K562 (cell line): ENCODE data around the gene CLSTN2. TPM values are rescaled to one million over a fixed set of nuclear protein-coding genes. Genes with fewer than 3 reads are reported as not detected.

Experiments
- ATAC-seq: fragments of 200-7000 bp; cut with Tn5 transposase; 3 replicates; pipeline ENCODE4 v1.9.1; 2020; ENCODE audit warnings: moderate library complexity
- BruUV-seq: library from RNA; stranded (reverse); fragments of 400-500 nt; replicated peaks from 2 replicates; lab custom pipeline; 2021; lab: Mats Ljungman, UMichigan
- CTCF ChIA-PET: fragments of 300-600 bp; formaldehyde crosslinking; extraction: SDS; loops from one replicate; lab custom pipeline; 2021; ENCODE audit warnings: low intra/inter-chr PET ratio; lab: Yijun Ruan, JAX
- POLR2A ChIA-PET: fragments of 300-600, 350-650 bp; sonication (Branson Sonifier 250); formaldehyde crosslinking; extraction: SDS; loops from one replicate; lab custom pipeline; 2021; ENCODE audit warnings: antibody characterized with exemption, inconsistent platforms; lab: Yijun Ruan, JAX
- DNase-seq, 4 experiments: peaks; one replicate each; pipeline versions ENCODE4 v3.0.0 to v3.0.0-alpha.2; 2011 to 2018; ENCODE audit warnings: low spot score in 3 of 4, mixed read lengths in 3 of 4; ENCODE audit errors: extremely low read depth in 1 of 4
- FAIRE-seq: peaks from 2 replicates; lab custom pipeline; 2011; peaks lifted over from hg19 to GRCh38; lab: Jason Lieb, UNC
- H2AFZ ChIP-seq: 2 replicates; pipeline ENCODE4 v1.6.0; 2011; ENCODE audit warnings: low read depth, low read length, control low read depth, inconsistent platforms
- H3K27ac ChIP-seq: fragments of 200-600 bp; 3 replicates; pipeline ENCODE4 v1.8.0; 2011; ENCODE audit warnings: low read depth, mild to moderate bottlenecking, control low read depth, inconsistent platforms, low read length, moderate library complexity, mixed read lengths; ENCODE audit errors: extremely low read depth
- H3K27me3 ChIP-seq, 2 experiments: fragments of 300-600 bp in 1 of 2; 2 replicates in 1 of 2; 3 replicates in 1 of 2; pipeline versions ENCODE4 v1.6.0 to v1.8.0; 2011; ENCODE audit warnings: inconsistent platforms in 2 of 2, low read length in 2 of 2, mild to moderate bottlenecking in 1 of 2, mixed read lengths in 1 of 2, moderate library complexity in 1 of 2; ENCODE audit not compliant: control insufficient read depth in 2 of 2, insufficient read depth in 2 of 2
- H3K36me3 ChIP-seq: fragments of 300-600 bp; 3 replicates; pipeline ENCODE4 v1.8.0; 2011; ENCODE audit warnings: mild to moderate bottlenecking, low read length, inconsistent platforms; ENCODE audit not compliant: control insufficient read depth, insufficient read depth
- H3K4me1 ChIP-seq, 2 experiments: fragments of 200-600 bp in 1 of 2; replicated peaks in 1 of 2; 2 replicates in 1 of 2; 3 replicates in 1 of 2; pipeline versions ENCODE4 v1.5.1 to v1.8.0; 2011; ENCODE audit warnings: inconsistent platforms in 2 of 2, low read length in 2 of 2, mild to moderate bottlenecking in 1 of 2, mixed read lengths in 1 of 2, moderate library complexity in 1 of 2; ENCODE audit not compliant: control insufficient read depth in 2 of 2, insufficient read depth in 2 of 2
- H3K4me2 ChIP-seq: 2 replicates; pipeline ENCODE4 v1.6.1; 2011; ENCODE audit warnings: low read length, control low read depth, inconsistent platforms, mixed read lengths; ENCODE audit not compliant: insufficient read depth
- H3K4me3 ChIP-seq: fragments of 200-600 bp; sonication (generic), shearing (Covaris generic); 2 replicates; pipeline ENCODE4 v1.5.1; 2016; ENCODE audit warnings: control low read depth, inconsistent platforms
- H3K79me2 ChIP-seq: fragments of 200-600 bp; 3 replicates; pipeline ENCODE4 v1.8.0; 2011; ENCODE audit warnings: low read length, inconsistent platforms; ENCODE audit not compliant: control insufficient read depth, insufficient read depth
- H3K9ac ChIP-seq, 2 experiments: 2 replicates each; pipeline versions ENCODE4 v1.6.0 to v1.6.1; 2011; ENCODE audit warnings: low read depth in 2 of 2, low read length in 2 of 2, control low read depth in 1 of 2, inconsistent platforms in 1 of 2, mild to moderate bottlenecking in 1 of 2, mixed read lengths in 1 of 2; ENCODE audit not compliant: insufficient read depth in 1 of 2
- H3K9me1 ChIP-seq: one replicate; pipeline ENCODE4 v1.6.0; 2011; ENCODE audit warnings: inconsistent platforms, mild to moderate bottlenecking, low read length, moderate library complexity; ENCODE audit not compliant: control insufficient read depth, insufficient read depth
- H3K9me3 ChIP-seq: replicated peaks from 2 replicates; pipeline ENCODE4 v1.5.1; 2011; ENCODE audit warnings: low read depth, low read length, inconsistent platforms; ENCODE audit not compliant: control insufficient read depth, insufficient read depth
- H4K20me1 ChIP-seq: replicated peaks from 2 replicates; pipeline ENCODE4 v1.6.1; 2011; ENCODE audit warnings: low read length, inconsistent platforms, mixed read lengths; ENCODE audit not compliant: control insufficient read depth, insufficient read depth
- ATF6 ChIP-seq: sonication (generic); formaldehyde crosslinking; IDR thresholded peaks from 2 replicates; pipeline ENCODE4 v1.4.0; 2020; ENCODE audit warnings: mild to moderate bottlenecking, missing genetic modification reagents
- ESRRB ChIP-seq: fragments of 250-450 bp; sonication (Bioruptor Pico); IDR thresholded peaks from 2 replicates; pipeline ENCODE4 v1.5.0; 2020; ENCODE audit warnings: mild to moderate bottlenecking, moderate library complexity, borderline replicate concordance
- GATA2 ChIP-seq: sonication (generic); formaldehyde crosslinking; IDR thresholded peaks from 2 replicates; pipeline ENCODE4 v1.4.0; 2020; ENCODE audit warnings: mild to moderate bottlenecking, missing genetic modification reagents
- POLR2A ChIP-seq: fragments of 450-650 bp; conservative IDR thresholded peaks from 2 replicates; pipeline ENCODE4 v1.6.1; 2016
- RHOXF2B ChIP-seq: fragments of 250-450 bp; sonication (Bioruptor Pico); conservative IDR thresholded peaks from 2 replicates; pipeline ENCODE4 v1.5.1; 2021
- TOE1 ChIP-seq, 2 experiments: fragments of 450-650 bp in 1 of 2; sonication (generic) in 1 of 2; formaldehyde crosslinking in 1 of 2; IDR thresholded peaks; 2 replicates each; pipeline versions ENCODE4 v1.7.1 to v1.8.0; 2016 to 2022; ENCODE audit warnings: borderline replicate concordance in 2 of 2, mild to moderate bottlenecking in 2 of 2, antibody characterized with exemption in 1 of 2, inconsistent platforms in 1 of 2, low read depth in 1 of 2, missing genetic modification reagents in 1 of 2, moderate library complexity in 1 of 2
- ZNF398 ChIP-seq: fragments of 250-450 bp; sonication (Bioruptor Pico); IDR thresholded peaks from 2 replicates; pipeline ENCODE4 v1.8.0; 2021; ENCODE audit warnings: moderate library complexity, mild to moderate bottlenecking, inconsistent platforms
- WGBS: fragments of 100-300 bp; shearing (Covaris generic); methylation state at CpG from one replicate; pipeline ENCODE4 v1.1.6; 2016; ENCODE audit warnings: low coverage, mixed read lengths; ENCODE audit not compliant: insufficient coverage; ENCODE audit errors: missing lambda C conversion rate; 5-methylcytosine and 5-hydroxymethylcytosine counted together
- in situ Hi-C: fragments of 300-500 bp; cut with MboI; formaldehyde crosslinking; loops from 4 replicates; pipeline ENCODE4 v1.15.0; 2018; ENCODE audit warnings: inconsistent platforms, mixed read lengths
- intact Hi-C: fragments of 100-400 bp; cut with micrococcal nuclease; formaldehyde crosslinking; loops from 2 replicates; pipeline ENCODE4 v1.14.2; 2022
- polyA plus RNA-seq, 8 experiments: library from polyadenylated mRNA; depleted of rRNA in 4 of 8; stranded (reverse) in 5 of 8; unstranded in 3 of 8; fragments of >200 nt; fragmentation: Nextera tagmentation in 2 of 8; fragmentation: Illumina TruSeq in 1 of 8; extraction: Ambion mirVana in 2 of 8; extraction: Trizol in 1 of 8; gene quantifications; 2 replicates each; pipeline versions ENCODE4 v1.2.1 to v1.2.3, GENCODE V29; 2011 to 2014; ENCODE audit warnings: inconsistent platforms in 1 of 8, missing spikeins in 1 of 8
- total RNA-seq, 7 experiments: library from RNA; depleted of rRNA in 6 of 7; stranded (reverse); fragments of >200 nt in 6 of 7; fragmentation: Illumina TruSeq in 2 of 7; extraction: Trizol in 2 of 7; gene quantifications; 2 replicates each; pipeline versions ENCODE4 v1.2.1 to v1.2.3, GENCODE V29; 2011 to 2021; ENCODE audit warnings: low replicate concordance in 1 of 7
- TF ChIP-seq, protein P1 (sequence below): fragments of 450-650 bp; conservative IDR thresholded peaks from 2 replicates; pipeline ENCODE4 v1.6.1; 2016; ENCODE audit warnings: missing genetic modification characterization, low read depth, mild to moderate bottlenecking, missing compliant biosample characterization, moderate library complexity
- TF ChIP-seq, protein P2 (sequence below): sonication (generic); formaldehyde crosslinking; IDR thresholded peaks from 2 replicates; pipeline ENCODE4 v1.8.1; 2023; ENCODE audit warnings: mild to moderate bottlenecking, missing genetic modification reagents
- TF ChIP-seq, protein P3 (sequence below): fragments of 450-650 bp; IDR thresholded peaks from 2 replicates; pipeline ENCODE4 v1.7.1; 2018; ENCODE audit warnings: mild to moderate bottlenecking, low read depth; ENCODE audit not compliant: partially characterized antibody

Gene CLSTN2
- total and polyA plus RNA-seq, 9 of the 15 experiments (the other 6 are each of a cell fraction or from before 2014, with no cell fraction given): 0.02 to 0.04 (median 0.04) TPM; not detected in 6

- no peak overlapping the region for H3K4me2 ChIP-seq
- no peaks in the 10 kb centered on the region for H3K9me3 ChIP-seq
- no TSS peak for BruUV-seq
- H3K9me1 ChIP-seq: no peaks in the 10 kb centered on the region
- intact Hi-C loops: no loop called here
- H3K27ac ChIP-seq: no peak overlapping the region
- FAIRE-seq (no peak), DNase-seq (no peak), ATAC-seq (no peak)
- no peaks in the 10 kb centered on the region for H4K20me1 ChIP-seq
- H3K79me2 ChIP-seq: no peaks in the 10 kb centered on the region
- H3K9ac ChIP-seq: no peak overlapping the region
- H3K27me3 ChIP-seq: no peaks in the 10 kb centered on the region
- H3K4me1 ChIP-seq: no peaks in the 10 kb centered on the region; a peak in 1 of 5 replicates
- no peak overlapping the region for H3K4me3 ChIP-seq
- ChIA-PET CTCF (no interaction called here), POLR2A (interaction anchor here (0.6 kb wide), 1 partner anchor 32 kb away, joined by 3 read pairs; no protein-coding TSS in a partner anchor)
- in situ Hi-C loops: no loop called here
- no peaks in the 10 kb centered on the region for H3K36me3 ChIP-seq
- WGBS: 0% methylated on average over 3 of the region's 3 CpGs
- no peak overlapping the region for H2AFZ ChIP-seq
- no peak for TF ChIP-seq TOE1 (IDR thresholded peaks at IDR 0.05; ENCODE audit: borderline replicate concordance)
- no peak for TF ChIP-seq TOE1 (CRISPR knock-in tag; IDR thresholded peaks at IDR 0.05; ENCODE audit: borderline replicate concordance, low read depth)
- no peak for TF ChIP-seq ATF6 (CRISPR knock-in tag)
- no peak for TF ChIP-seq ESRRB (CRISPR knock-in tag)
- TF ChIP-seq, protein P1, sequence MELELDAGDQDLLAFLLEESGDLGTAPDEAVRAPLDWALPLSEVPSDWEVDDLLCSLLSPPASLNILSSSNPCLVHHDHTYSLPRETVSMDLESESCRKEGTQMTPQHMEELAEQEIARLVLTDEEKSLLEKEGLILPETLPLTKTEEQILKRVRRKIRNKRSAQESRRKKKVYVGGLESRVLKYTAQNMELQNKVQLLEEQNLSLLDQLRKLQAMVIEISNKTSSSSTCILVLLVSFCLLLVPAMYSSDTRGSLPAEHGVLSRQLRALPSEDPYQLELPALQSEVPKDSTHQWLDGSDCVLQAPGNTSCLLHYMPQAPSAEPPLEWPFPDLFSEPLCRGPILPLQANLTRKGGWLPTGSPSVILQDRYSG (tag): no peak
- TF ChIP-seq ZNF398 (CRISPR knock-in tag): no peak
- TF ChIP-seq POLR2A: no peak
- TF ChIP-seq, protein P2, sequence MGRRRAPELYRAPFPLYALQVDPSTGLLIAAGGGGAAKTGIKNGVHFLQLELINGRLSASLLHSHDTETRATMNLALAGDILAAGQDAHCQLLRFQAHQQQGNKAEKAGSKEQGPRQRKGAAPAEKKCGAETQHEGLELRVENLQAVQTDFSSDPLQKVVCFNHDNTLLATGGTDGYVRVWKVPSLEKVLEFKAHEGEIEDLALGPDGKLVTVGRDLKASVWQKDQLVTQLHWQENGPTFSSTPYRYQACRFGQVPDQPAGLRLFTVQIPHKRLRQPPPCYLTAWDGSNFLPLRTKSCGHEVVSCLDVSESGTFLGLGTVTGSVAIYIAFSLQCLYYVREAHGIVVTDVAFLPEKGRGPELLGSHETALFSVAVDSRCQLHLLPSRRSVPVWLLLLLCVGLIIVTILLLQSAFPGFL (CRISPR knock-in tag): no peak
- TF ChIP-seq, protein P3, sequence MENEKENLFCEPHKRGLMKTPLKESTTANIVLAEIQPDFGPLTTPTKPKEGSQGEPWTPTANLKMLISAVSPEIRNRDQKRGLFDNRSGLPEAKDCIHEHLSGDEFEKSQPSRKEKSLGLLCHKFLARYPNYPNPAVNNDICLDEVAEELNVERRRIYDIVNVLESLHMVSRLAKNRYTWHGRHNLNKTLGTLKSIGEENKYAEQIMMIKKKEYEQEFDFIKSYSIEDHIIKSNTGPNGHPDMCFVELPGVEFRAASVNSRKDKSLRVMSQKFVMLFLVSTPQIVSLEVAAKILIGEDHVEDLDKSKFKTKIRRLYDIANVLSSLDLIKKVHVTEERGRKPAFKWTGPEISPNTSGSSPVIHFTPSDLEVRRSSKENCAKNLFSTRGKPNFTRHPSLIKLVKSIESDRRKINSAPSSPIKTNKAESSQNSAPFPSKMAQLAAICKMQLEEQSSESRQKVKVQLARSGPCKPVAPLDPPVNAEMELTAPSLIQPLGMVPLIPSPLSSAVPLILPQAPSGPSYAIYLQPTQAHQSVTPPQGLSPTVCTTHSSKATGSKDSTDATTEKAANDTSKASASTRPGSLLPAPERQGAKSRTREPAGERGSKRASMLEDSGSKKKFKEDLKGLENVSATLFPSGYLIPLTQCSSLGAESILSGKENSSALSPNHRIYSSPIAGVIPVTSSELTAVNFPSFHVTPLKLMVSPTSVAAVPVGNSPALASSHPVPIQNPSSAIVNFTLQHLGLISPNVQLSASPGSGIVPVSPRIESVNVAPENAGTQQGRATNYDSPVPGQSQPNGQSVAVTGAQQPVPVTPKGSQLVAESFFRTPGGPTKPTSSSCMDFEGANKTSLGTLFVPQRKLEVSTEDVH: no peak
- TF ChIP-seq RHOXF2B (CRISPR knock-in tag): no peak
- TF ChIP-seq GATA2: no peak
These were observed 653.6 kb downstream of the CLSTN2 start for GRCh38 chr3:140588558-140588957.
